Measurements from ENCODE around the gene FUS. TPM values are rescaled to one million over a fixed set of nuclear protein-coding genes. Genes with fewer than 3 reads are reported as not detected.

FUS gene
- total and polyA plus RNA-seq, 2 experiments from 2014 or later, result 247 to 528 TPM

DNA sequence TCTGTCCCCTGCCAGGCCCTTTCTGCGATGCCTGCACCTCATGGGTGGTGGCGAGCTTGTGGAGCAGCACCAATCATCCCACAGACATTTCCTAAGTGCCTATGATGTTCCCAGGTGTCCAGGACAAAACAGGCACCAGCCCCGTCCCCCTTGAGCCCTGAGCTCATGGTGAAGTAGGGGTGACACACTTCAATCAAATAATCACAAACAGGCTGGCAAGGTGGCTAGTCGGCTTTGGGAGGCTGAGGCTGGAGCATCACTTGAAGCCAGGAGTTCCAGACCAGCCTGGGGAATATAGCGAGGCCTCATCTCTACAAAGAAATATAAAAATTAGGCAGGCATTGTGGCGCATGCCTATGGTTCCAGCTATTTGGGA, 43.7 kb upstream of the FUS start:
- H2AFZ ChIP-seq, result no peak overlapping the region
- ATAC-seq (no peak), DNase-seq (ENCODE audit: low spot score) (no peak)
- TF ChIP-seq CREB1 (CRISPR knock-in tag; IDR thresholded peaks at IDR 0.05; ENCODE audit: low read depth) (no peak), ZNF114 (CRISPR knock-in tag; IDR thresholded peaks at IDR 0.05) (no peak), NANOG (IDR thresholded peaks at IDR 0.05; ENCODE audit: borderline replicate concordance) (no peak), EZH2 (IDR thresholded peaks at IDR 0.05; ENCODE audit: low read depth, unreplicated experiment) (no peak), JUNB (IDR thresholded peaks at IDR 0.05; ENCODE audit: unreplicated experiment) (no peak), POLR2AphosphoS5 (IDR thresholded peaks at IDR 0.05; ENCODE audit: low read depth) (no peak), STAT1 (IDR thresholded peaks at IDR 0.05; ENCODE audit: unreplicated experiment) (no peak), EZH2phosphoT487 (IDR thresholded peaks at IDR 0.05; ENCODE audit: unreplicated experiment) (no peak), ZNF331 (CRISPR knock-in tag; IDR thresholded peaks at IDR 0.05; ENCODE audit: low read depth) (no peak)
- TF ChIP-seq, protein P1, sequence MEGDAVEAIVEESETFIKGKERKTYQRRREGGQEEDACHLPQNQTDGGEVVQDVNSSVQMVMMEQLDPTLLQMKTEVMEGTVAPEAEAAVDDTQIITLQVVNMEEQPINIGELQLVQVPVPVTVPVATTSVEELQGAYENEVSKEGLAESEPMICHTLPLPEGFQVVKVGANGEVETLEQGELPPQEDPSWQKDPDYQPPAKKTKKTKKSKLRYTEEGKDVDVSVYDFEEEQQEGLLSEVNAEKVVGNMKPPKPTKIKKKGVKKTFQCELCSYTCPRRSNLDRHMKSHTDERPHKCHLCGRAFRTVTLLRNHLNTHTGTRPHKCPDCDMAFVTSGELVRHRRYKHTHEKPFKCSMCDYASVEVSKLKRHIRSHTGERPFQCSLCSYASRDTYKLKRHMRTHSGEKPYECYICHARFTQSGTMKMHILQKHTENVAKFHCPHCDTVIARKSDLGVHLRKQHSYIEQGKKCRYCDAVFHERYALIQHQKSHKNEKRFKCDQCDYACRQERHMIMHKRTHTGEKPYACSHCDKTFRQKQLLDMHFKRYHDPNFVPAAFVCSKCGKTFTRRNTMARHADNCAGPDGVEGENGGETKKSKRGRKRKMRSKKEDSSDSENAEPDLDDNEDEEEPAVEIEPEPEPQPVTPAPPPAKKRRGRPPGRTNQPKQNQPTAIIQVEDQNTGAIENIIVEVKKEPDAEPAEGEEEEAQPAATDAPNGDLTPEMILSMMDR (conservative IDR thresholded peaks at IDR 0.05; ENCODE audit: low read depth in 2 of 2), result no peak
- TF ChIP-seq, protein P2, sequence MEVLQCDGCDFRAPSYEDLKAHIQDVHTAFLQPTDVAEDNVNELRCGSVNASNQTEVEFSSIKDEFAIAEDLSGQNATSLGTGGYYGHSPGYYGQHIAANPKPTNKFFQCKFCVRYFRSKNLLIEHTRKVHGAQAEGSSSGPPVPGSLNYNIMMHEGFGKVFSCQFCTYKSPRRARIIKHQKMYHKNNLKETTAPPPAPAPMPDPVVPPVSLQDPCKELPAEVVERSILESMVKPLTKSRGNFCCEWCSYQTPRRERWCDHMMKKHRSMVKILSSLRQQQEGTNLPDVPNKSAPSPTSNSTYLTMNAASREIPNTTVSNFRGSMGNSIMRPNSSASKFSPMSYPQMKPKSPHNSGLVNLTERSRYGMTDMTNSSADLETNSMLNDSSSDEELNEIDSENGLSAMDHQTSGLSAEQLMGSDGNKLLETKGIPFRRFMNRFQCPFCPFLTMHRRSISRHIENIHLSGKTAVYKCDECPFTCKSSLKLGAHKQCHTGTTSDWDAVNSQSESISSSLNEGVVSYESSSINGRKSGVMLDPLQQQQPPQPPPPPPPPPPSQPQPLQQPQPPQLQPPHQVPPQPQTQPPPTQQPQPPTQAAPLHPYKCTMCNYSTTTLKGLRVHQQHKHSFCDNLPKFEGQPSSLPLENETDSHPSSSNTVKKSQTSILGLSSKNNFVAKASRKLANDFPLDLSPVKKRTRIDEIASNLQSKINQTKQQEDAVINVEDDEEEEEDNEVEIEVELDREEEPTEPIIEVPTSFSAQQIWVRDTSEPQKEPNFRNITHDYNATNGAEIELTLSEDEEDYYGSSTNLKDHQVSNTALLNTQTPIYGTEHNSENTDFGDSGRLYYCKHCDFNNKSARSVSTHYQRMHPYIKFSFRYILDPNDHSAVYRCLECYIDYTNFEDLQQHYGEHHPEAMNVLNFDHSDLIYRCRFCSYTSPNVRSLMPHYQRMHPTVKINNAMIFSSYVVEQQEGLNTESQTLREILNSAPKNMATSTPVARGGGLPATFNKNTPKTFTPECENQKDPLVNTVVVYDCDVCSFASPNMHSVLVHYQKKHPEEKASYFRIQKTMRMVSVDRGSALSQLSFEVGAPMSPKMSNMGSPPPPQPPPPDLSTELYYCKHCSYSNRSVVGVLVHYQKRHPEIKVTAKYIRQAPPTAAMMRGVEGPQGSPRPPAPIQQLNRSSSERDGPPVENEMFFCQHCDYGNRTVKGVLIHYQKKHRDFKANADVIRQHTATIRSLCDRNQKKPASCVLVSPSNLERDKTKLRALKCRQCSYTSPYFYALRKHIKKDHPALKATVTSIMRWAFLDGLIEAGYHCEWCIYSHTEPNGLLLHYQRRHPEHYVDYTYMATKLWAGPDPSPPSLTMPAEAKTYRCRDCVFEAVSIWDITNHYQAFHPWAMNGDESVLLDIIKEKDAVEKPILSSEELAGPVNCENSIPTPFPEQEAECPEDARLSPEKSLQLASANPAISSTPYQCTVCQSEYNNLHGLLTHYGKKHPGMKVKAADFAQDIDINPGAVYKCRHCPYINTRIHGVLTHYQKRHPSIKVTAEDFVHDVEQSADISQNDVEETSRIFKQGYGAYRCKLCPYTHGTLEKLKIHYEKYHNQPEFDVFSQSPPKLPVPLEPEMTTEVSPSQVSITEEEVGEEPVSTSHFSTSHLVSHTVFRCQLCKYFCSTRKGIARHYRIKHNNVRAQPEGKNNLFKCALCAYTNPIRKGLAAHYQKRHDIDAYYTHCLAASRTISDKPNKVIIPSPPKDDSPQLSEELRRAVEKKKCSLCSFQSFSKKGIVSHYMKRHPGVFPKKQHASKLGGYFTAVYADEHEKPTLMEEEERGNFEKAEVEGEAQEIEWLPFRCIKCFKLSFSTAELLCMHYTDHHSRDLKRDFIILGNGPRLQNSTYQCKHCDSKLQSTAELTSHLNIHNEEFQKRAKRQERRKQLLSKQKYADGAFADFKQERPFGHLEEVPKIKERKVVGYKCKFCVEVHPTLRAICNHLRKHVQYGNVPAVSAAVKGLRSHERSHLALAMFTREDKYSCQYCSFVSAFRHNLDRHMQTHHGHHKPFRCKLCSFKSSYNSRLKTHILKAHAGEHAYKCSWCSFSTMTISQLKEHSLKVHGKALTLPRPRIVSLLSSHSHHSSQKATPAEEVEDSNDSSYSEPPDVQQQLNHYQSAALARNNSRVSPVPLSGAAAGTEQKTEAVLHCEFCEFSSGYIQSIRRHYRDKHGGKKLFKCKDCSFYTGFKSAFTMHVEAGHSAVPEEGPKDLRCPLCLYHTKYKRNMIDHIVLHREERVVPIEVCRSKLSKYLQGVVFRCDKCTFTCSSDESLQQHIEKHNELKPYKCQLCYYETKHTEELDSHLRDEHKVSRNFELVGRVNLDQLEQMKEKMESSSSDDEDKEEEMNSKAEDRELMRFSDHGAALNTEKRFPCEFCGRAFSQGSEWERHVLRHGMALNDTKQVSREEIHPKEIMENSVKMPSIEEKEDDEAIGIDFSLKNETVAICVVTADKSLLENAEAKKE (CRISPR knock-in tag; IDR thresholded peaks at IDR 0.05), result no peak
- TF ChIP-seq, protein P3, sequence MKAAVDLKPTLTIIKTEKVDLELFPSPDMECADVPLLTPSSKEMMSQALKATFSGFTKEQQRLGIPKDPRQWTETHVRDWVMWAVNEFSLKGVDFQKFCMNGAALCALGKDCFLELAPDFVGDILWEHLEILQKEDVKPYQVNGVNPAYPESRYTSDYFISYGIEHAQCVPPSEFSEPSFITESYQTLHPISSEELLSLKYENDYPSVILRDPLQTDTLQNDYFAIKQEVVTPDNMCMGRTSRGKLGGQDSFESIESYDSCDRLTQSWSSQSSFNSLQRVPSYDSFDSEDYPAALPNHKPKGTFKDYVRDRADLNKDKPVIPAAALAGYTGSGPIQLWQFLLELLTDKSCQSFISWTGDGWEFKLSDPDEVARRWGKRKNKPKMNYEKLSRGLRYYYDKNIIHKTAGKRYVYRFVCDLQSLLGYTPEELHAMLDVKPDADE (IDR thresholded peaks at IDR 0.05), result no peak
- TF ChIP-seq, protein P4, sequence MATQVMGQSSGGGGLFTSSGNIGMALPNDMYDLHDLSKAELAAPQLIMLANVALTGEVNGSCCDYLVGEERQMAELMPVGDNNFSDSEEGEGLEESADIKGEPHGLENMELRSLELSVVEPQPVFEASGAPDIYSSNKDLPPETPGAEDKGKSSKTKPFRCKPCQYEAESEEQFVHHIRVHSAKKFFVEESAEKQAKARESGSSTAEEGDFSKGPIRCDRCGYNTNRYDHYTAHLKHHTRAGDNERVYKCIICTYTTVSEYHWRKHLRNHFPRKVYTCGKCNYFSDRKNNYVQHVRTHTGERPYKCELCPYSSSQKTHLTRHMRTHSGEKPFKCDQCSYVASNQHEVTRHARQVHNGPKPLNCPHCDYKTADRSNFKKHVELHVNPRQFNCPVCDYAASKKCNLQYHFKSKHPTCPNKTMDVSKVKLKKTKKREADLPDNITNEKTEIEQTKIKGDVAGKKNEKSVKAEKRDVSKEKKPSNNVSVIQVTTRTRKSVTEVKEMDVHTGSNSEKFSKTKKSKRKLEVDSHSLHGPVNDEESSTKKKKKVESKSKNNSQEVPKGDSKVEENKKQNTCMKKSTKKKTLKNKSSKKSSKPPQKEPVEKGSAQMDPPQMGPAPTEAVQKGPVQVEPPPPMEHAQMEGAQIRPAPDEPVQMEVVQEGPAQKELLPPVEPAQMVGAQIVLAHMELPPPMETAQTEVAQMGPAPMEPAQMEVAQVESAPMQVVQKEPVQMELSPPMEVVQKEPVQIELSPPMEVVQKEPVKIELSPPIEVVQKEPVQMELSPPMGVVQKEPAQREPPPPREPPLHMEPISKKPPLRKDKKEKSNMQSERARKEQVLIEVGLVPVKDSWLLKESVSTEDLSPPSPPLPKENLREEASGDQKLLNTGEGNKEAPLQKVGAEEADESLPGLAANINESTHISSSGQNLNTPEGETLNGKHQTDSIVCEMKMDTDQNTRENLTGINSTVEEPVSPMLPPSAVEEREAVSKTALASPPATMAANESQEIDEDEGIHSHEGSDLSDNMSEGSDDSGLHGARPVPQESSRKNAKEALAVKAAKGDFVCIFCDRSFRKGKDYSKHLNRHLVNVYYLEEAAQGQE (IDR thresholded peaks at IDR 0.05; ENCODE audit: unreplicated experiment), result no peak
- no peaks in the 10 kb centered on the region; the same call in 1 of the 2 replicates for H4K20me1 ChIP-seq (replicated peaks; ENCODE audit: insufficient read depth)
- no peak overlapping the region for H3K4me3 ChIP-seq
- peaks cover 6% of the 10 kb centered on the region for H3K36me3 ChIP-seq (ENCODE audit: insufficient read depth)
- Mint-ChIP-seq H3K4me3 (peak overlapping the region; percentile 94), H3K4me1 (peaks cover 65% of the 10 kb centered on the region), H3K36me3 (ENCODE audit: low read depth) (peaks cover 27% of the 10 kb centered on the region), H3K27me3 (ENCODE audit: insufficient read depth, low read depth, poor library complexity) (peaks cover 29% of the 10 kb centered on the region), H3K9me3 (no peaks in the 10 kb centered on the region; the same call in 2 of the 3 replicates), H3K27ac (no peak overlapping the region)
- no peaks in the 10 kb centered on the region for H3K9me2 ChIP-seq (ENCODE audit: insufficient read depth)
- H3K79me2 ChIP-seq (replicated peaks; ENCODE audit: insufficient read depth), result peaks cover 8% of the 10 kb centered on the region; the same call in 1 of the 2 replicates
- 0 out of 2 replicates have a peak, but pooled peaks cover 3% of the 10 kb centered on the region for H3F3A ChIP-seq (replicated peaks; ENCODE audit: low read depth)
- H3K4me1 ChIP-seq (ENCODE audit: insufficient read depth), result peaks cover 34% of the 10 kb centered on the region
- H3K27me3 ChIP-seq (ENCODE audit: insufficient read depth), result no peaks in the 10 kb centered on the region
- no peak overlapping the region for H3K27ac ChIP-seq (ENCODE audit: low read depth)
- H3K4me2 ChIP-seq, result no peak overlapping the region
